Measurements from ENCODE around the gene GIMAP8. TPM values are rescaled to one million over a fixed set of nuclear protein-coding genes. Genes with fewer than 3 reads are reported as not detected.
"Not testable (repeated sequence)": the region's sequence is repeated elsewhere in the genome, so short reads cannot be mapped to it uniquely, and the experiment has no call there.

Gene GIMAP8
- total RNA-seq, 2 experiments from 2014 or later = 2.9 to 3.8 TPM

GRCh38 chr7:150453181-150453580 lies 2.8 kb downstream of the GIMAP8 start:
- H3K9me3 ChIP-seq (ENCODE audit: control insufficient read depth in 1 of 2, insufficient read depth in 1 of 2, low read length in 2 of 2) = peaks cover 10 to 13% of the 10 kb centered on the region in 2 experiments
- Mint-ChIP-seq H3K4me1 (ENCODE audit: low read depth) (peaks cover 78% of the 10 kb centered on the region), H3K27me3 (no peaks in the 10 kb centered on the region), H3K9me3 (no peaks in the 10 kb centered on the region), H3K4me3 (peak overlapping the region; percentile 86), H3K36me3 (ENCODE audit: low read depth) (peaks cover 75% of the 10 kb centered on the region), H3K27ac (peak overlapping the region; percentile 78)
- no peak for ATAC-seq (ENCODE audit: poor library complexity)
- peak overlapping the region; percentile 66 to 68 for H3K27ac ChIP-seq (ENCODE audit: low read depth in 1 of 2, low read length in 2 of 2)
- ChIA-PET POLR2A (interaction anchor here (0.9 to 13.3 kb wide), 12 partner anchors 14 to 303 kb away, joined by 3 to 499 read pairs (median 28); partner anchors contain the start of genes GIMAP4, GIMAP6 and GIMAP7), CTCF (interaction anchor here (0.9 to 3.9 kb wide), 5 partner anchors 14 to 284 kb away, joined by 3 to 12 read pairs (median 4); partner anchors contain the start of gene GIMAP5)
- peak overlapping the region; percentile 96 for H3K4me3 ChIP-seq (ENCODE audit: low read length)
- TF ChIP-seq CTCF (IDR thresholded peaks at IDR 0.05) = no peak
- H3K36me3 ChIP-seq (ENCODE audit: insufficient read depth, low read length) = peaks cover 33% of the 10 kb centered on the region
- peak in 12 of 14 experiments; percentile 27 to 61 (median 44) for DNase-seq
- H3K4me1 ChIP-seq (ENCODE audit: insufficient read depth, low read length) = peaks cover 63% of the 10 kb centered on the region
- no peaks in the 10 kb centered on the region for H3K27me3 ChIP-seq (ENCODE audit: control insufficient read depth in 1 of 2, insufficient read depth in 2 of 2, low read length in 2 of 2)
- intact Hi-C loops (cut with DNase I, micrococcal nuclease) = loop anchor here in 1 of 2 experiments (1.0 kb wide), 1 partner anchor 285 kb away; no protein-coding TSS in a partner anchor

GRCh38 chr7:150453892-150454291 lies 3.5 kb downstream of the GIMAP8 start:
- H3K4me1 Mint-ChIP-seq (ENCODE audit: low read depth) = peaks cover 76% of the 10 kb centered on the region
- no peaks in the 10 kb centered on the region for H3K27me3 Mint-ChIP-seq
- Histone ChIP-seq H3K4me1 (ENCODE audit: insufficient read depth, low read length) (peaks cover 56% of the 10 kb centered on the region), H3K27ac (ENCODE audit: low read depth in 1 of 2, low read length in 2 of 2) (peak overlapping the region; percentile 66 to 68), H3K36me3 (ENCODE audit: insufficient read depth, low read length) (peaks cover 37% of the 10 kb centered on the region), H3K27me3 (ENCODE audit: control insufficient read depth in 1 of 2, insufficient read depth in 2 of 2, low read length in 2 of 2) (no peaks in the 10 kb centered on the region), H3K9me3 (ENCODE audit: control insufficient read depth in 1 of 2, insufficient read depth in 1 of 2, low read length in 2 of 2) (peaks cover 10 to 13% of the 10 kb centered on the region in 2 experiments), H3K4me3 (ENCODE audit: low read length) (peak overlapping the region; percentile 96)
- H3K9me3 Mint-ChIP-seq = peaks cover 2% of the 10 kb centered on the region
- ChIA-PET CTCF (interaction anchor here (3.9 kb wide), 1 partner anchor 114 kb away, joined by 12 read pairs; no protein-coding TSS in a partner anchor), POLR2A (interaction anchor here (0.5 to 13.3 kb wide), 8 partner anchors 13 to 198 kb away, joined by 3 to 499 read pairs (median 17); partner anchors contain the start of genes GIMAP4 and GIMAP7)
- DNase-seq (peak in 1 of 14 experiments; percentile 21), ATAC-seq (ENCODE audit: poor library complexity) (no peak)
- H3K36me3 Mint-ChIP-seq (ENCODE audit: low read depth) = peaks cover 82% of the 10 kb centered on the region
- TF ChIP-seq CTCF (IDR thresholded peaks at IDR 0.05) = no peak
- intact Hi-C loops (cut with DNase I, micrococcal nuclease) = loop anchor here (1.0 to 2.0 kb wide), 2 partner anchors 19 to 284 kb away; no protein-coding TSS in a partner anchor
- H3K4me3 Mint-ChIP-seq = peak overlapping the region; percentile 86
- H3K27ac Mint-ChIP-seq = peak overlapping the region; percentile 78

GRCh38 chr7:150457064-150457463 lies 6.6 kb downstream of the GIMAP8 start:
- CTCF ChIA-PET = interaction anchor here (1.5 kb wide), 1 partner anchor 18 kb away, joined by 3 read pairs; no protein-coding TSS in a partner anchor
- Mint-ChIP-seq H3K27ac (peak overlapping the region; percentile 52), H3K36me3 (ENCODE audit: low read depth) (peaks cover 96% of the 10 kb centered on the region), H3K9me3 (peaks cover 18% of the 10 kb centered on the region), H3K4me1 (ENCODE audit: low read depth) (peaks cover 80% of the 10 kb centered on the region), H3K4me3 (peak overlapping the region; percentile 35)
- ATAC-seq (ENCODE audit: poor library complexity); H3K27me3 ChIP-seq (ENCODE audit: control insufficient read depth in 1 of 2, insufficient read depth in 2 of 2, low read length in 2 of 2); H3K27me3 Mint-ChIP-seq; DNase-seq; H3K4me3 ChIP-seq (ENCODE audit: low read length); H3K27ac ChIP-seq (ENCODE audit: low read depth in 1 of 2, low read length in 2 of 2); intact Hi-C loops (cut with DNase I, micrococcal nuclease): not testable (repeated sequence)
- H3K9me3 ChIP-seq (ENCODE audit: control insufficient read depth in 1 of 2, insufficient read depth in 1 of 2, low read length in 2 of 2) = peaks cover 13 to 42% of the 10 kb centered on the region in 2 experiments
- H3K4me1 ChIP-seq (ENCODE audit: insufficient read depth, low read length) = peaks cover 41% of the 10 kb centered on the region
- H3K36me3 ChIP-seq (ENCODE audit: insufficient read depth, low read length) = peaks cover 57% of the 10 kb centered on the region
- POLR2A ChIA-PET = interaction anchor here (0.7 to 13.3 kb wide), 5 partner anchors 10 to 298 kb away, joined by 3 to 499 read pairs (median 15); partner anchors contain the start of gene GIMAP7

Measured in CD4-positive, alpha-beta T cell (primary cell).